Activated T-cell treated with anti-CD3 and anti-CD28 coated beads, Interleukin-2, amount 50 U/mL, for 1 hour (primary cell): ENCODE results near the gene RAB20.
"Not testable (repeated sequence)": the region's sequence is repeated elsewhere in the genome, so short reads cannot be mapped to it uniquely, and the experiment has no call there.

Experiments used
- DNase-seq: peaks from one replicate; pipeline ENCODE4 v3.0.0-alpha.2; 2020

Gene RAB20

DNA sequence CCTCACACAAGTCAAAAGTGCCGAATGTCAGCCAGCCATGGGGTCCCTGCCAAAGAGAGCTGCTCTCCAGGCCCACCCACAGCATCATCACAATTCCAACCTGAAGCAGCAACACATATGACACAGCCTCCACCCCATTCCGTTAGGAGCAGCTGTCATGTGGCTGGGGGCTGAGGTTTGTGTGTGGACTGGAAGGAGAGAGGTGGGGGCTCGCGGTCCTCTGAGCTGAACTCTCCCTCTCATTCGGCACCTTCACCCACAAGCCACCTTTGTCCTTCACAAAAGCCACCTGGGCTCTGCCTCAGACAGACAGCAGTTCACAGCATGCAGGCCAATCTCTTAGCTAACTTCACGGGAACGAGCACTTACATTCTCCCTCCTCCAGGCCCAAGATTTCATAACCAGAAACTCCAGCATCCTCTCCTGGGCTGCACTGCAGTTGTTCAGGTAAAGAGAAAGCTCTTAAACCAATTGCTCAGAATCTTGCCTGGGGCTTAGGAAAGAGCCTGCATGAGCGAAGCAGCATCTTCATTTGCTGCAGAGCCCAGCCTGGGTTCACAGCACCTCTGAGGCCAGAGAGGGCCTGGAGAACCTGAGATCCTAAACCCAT, 7.2 kb downstream of the RAB20 start:
- no peak for DNase-seq

DNA sequence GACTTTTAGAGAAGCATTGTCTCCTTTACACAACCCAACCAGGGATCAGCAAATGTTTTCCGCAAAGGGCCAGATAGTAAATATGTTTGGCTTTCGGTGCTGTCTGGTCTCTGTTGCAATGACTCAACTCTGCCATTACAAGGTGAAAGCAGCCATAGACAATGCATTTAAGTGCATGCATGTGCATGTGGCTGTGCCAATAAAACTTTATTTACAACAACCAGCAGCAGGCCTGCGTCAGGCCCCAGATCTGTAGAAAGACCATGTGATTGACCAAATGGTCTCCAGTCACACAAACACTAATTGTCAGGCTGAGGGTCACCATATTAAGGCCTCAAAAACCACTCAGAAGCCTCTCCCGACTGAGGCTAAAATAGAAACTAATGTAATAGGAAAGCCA, 8.1 kb downstream of the RAB20 start:
- DNase-seq, result no peak

DNA sequence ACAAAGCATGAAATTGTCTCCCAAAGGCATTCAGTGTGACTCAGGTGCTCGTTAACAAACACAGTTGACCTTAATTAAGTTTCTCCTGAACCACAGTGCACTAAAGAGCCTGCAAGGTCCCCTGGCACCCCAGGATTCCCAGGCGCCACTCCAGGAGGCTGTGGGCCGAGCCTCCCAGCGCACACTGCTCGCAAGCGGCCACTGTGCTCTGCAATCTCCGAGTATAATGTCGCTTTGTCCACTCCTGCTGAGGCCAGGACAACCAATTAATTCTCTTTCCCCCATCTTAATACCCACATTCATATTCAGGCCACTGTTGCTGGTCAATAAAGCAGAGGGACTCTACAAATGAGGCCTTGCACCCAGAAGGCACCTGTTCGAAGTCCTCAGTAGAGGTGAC, 8.8 kb downstream of the RAB20 start:
- no peak for DNase-seq

DNA sequence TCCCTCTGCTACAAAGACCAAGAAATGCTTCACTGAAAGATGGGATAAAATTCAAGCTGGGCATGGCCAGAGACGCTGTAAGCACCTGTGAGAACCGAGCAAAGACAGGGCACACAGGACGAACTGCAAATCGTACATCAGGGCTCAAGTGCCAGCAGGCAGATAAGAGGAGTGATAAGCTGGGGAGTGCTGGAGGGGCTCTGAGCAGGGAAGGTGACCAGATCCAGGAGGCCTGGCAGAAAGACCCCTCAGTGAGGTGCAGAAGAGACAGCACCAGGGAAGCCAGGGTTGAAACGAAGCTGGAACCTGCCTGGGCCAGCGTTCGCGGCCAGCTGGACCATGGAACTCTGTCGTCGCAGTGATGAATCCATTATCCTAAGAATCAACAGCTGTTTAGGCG, 10.2 kb downstream of the RAB20 start:
- no peak for DNase-seq

DNA sequence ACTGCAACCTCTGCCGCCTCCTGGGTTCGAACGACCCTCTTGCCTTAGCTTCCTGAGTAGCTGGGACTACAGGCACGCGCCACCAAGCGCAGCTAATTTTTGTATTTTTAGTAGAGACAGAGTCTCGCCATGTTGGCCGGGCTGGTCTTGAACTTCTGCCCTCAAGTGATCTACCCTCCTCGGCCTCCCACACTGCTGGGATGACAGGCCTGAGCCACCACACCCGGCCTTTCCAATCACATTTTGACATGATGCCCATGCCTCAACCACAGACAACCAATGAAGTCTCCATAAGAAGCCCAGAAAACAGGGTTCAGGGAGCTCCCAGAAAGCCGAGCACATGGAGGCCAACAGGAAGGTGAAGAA, 11.7 kb downstream of the RAB20 start:
- DNase-seq, result no peak

DNA sequence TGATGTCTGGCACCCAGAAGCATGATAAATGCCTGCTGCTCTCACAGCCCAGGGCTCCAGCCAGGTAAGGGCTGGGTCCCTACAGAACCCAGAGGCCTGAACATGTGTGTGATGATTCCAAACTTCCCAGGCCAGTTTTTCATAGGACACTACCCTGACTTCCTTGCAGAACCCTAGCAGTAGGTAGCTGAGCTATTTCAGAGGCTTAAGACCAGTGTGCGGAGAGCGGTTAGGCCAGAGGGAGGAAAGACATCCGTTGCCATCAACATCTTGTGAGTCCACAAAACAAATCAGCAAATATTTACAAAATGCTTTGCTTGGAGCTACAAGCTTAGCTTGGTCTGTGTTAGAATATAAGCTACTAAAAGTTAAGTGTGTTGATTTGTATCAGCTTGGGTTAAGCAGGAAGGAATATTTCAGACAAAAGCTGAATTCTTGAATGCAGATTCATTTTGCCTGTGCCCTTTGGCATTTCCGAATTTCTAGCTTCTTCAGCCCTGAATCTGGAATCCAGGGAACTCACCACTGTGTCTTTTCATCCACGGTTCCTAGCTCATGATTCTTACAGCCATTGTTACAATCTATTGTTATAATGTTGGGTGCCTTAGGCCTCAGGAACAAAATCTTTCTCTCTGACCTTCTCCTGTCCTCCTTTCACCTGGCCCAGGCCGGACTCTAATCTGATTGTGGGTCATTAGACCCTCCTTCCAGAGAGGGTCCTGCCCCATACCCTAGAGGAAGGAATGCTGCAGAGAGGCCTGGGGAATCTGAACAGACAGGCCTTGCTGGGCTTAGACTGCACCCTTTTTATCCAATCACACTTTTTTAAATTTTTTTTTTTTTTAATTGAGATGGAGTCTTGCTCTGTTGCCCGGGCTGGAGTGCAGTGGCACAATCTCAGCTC, 12.4 kb downstream of the RAB20 start:
- no peak for DNase-seq

DNA sequence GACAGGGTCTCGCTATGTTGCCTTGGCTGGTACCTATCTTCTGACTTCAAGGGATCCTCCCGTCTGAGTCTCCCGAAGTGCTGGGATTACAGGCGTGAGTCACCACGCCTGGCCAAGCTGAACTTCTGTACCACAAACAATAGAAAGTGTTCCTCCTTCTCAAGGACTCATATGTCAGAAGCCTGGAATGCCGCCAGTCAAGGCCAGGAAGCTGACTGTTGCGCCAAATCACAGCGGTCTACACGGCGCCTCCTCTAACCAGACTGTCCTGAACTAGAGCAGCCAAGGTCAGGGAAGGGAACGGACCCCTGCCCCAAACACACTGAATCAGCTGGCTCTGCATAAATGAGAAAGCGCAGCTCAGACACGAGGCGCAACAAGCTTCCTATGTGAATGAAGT, 14.6 kb downstream of the RAB20 start:
- DNase-seq, result no peak

DNA sequence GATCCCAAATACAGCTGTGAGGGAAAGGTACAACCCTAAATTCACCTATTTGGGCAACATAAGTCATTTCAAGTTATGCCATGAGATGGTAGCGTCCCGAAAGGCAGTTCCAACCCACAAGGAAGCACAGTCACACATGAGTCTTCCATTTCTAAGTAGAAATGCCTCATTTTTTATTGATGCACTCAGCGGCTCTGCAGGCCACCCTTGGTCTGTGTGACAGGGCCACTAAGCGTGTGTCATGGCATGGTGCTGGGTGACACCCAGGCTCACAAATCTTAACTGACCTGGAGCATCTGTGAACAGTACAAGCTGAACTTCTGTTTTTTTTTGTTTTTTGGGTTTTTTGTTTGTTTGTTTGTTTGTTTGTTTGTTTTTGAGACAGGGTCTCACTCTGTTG, 15.1 kb downstream of the RAB20 start:
- DNase-seq, result no peak

DNA sequence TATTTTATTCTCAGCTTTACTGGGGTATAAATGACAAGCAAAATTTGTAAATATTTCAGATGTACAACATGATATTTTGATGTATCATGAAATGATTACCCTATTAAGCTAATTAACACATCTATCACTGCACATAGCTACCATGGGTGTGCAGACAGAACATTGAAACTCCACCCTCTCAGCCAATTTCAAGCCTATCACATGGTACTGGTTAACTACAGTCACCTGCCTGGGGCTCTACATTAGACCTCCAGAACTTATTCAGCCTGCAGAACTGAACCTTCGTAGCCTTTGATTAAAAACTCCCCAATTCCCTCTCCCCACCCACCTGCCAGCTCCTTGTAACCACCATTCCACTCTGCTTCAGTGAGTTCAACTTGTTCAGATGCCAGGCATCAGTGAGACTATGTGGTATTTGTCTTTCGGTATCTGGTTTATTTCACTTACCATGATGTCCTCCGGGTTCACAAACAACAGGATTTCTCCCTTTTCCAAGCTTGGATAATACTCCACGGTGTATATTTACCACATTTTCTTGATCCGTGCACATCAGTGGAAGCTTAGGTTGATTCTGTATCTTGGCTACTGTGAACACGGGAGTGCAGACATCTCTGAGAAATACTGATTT, 19.2 kb downstream of the RAB20 start:
- DNase-seq, result no peak

DNA sequence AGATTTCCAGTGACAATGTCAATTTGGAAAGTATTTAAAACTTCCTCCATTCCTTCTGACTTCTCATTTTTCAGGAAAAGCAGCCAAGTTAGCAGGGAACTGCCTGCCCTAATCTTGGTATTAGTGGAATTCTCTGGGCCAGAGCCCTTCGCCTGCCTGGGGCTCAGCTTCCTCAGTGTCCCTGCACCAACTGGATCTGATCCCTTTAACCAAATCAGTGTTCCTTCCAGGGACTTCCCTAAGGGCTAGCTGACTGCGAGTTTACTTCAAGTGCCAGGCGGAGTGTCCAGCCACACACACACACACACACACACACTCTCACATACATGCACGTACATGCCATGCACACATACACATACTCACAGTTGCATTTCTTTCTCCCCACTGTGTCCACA, 20.0 kb downstream of the RAB20 start:
- DNase-seq, result no peak

DNA sequence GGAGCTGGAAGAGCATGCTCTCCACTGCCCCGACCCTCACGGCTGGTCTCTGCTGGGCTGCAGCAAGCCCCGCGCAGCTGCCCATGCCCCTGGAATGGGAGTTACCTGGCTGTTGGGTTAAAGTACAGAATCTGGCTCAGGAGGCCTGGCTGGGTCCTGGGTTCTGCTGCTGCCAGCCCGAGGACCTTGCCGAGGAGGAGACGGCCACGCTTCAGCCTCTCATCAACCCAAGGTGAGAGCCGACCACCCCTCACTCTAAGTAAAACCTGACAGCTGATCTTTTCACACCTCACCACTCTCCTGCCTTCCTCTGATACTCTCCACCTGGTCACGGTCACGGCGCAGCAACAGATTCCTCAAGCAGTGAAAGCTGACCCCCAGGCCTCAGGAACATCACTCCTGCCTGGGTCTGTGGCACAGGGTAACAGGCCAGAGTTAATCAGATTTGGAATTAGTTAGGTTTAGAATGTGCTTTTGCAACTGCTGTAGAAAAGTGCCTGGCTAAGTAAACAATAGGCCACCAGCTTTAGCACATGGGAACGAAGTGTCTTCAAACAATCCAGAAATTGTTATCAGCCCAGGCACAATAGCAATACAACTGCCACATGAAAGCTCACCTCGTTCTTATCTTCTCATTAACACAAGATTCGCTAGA, 20.5 kb downstream of the RAB20 start:
- no peak for DNase-seq

DNA sequence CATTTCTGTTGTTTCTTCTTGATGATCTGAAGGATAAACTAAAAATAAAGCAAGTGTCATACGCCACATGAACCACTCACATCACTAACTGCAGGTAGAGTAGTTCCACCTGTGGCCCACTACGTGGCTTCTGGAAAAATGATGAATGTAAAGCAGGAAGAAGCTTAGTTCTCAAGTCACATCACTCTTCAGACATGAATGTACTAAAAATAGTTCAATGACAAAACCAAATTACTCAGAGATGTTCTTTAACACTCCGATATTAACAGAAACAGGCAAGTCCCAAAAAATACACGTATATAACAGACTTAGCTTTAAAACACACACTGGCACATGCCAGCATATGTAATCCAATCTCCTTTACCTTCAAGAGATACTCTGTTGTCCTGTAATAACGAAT, 21.6 kb downstream of the RAB20 start:
- DNase-seq, result no peak

DNA sequence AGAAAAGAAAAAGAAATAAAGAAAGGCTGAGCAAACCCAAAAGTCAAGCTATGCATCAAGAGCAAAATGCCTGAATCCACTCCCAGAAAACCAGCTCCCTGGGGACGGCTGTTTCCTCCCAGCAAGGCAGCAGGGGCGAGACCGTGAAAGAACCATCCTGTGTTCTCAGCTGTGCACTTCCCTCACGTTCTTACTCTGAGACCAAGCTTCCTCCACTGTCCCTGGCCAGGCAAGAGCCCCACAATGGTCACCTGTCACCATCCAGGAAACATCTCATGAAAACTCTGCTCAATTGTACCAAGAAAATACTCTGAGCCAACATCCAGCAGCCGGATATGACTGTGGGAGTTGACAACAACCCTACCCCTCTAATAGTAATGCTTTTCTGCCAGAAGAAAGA, 22.9 kb downstream of the RAB20 start:
- DNase-seq, result no peak

DNA sequence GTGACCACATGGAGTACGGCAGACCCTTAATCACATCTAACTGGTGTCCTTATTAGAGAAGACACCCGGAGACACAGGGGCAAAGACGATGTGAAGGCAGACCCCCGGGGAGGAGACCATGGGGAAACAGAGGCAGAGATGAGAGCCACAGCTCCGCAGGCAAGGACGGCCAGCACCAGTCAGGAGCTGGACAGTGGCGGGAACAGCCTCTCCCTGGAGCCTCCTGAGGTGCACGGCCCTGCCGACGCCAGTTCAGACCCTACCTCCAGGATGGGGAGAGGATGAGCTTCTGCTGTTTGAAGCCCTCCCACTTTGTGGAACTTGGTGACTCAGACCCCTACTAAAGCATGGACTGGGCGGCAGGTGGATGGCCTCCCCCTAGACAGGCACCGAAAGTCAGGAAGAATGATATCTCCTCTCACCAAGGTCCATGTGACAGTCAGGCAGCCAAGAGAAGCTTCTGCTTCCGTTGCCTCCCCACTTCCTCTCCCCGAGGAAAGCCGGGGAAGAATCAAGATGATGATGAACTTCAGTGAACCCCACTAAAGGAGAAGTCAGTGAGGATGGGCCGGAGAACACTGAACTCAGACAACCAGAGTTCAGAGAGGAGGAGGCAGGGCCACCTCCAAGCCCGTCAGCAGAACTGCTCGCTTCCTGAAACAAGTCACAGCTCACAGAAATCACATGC, 25.4 kb downstream of the RAB20 start:
- no peak for DNase-seq

DNA sequence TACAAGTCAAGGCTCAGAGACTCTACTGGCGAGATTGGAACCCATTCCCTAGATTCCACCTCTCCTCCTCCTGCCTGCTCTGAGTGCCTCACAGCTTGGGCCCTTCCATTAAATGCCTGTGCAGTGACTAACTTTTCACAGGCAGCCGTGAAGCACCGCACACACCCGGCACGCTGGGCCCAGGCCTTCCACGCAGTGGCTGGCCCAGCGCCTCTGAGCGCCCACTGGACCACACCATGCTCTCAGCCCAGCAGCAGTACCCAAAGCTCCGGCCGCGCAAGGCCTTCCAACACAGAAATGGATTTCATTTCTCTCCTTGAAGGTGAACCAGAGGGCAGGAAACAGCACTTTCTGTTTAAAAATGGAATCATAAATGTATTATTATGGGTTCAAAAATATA, 26.0 kb downstream of the RAB20 start:
- DNase-seq, result no peak

DNA sequence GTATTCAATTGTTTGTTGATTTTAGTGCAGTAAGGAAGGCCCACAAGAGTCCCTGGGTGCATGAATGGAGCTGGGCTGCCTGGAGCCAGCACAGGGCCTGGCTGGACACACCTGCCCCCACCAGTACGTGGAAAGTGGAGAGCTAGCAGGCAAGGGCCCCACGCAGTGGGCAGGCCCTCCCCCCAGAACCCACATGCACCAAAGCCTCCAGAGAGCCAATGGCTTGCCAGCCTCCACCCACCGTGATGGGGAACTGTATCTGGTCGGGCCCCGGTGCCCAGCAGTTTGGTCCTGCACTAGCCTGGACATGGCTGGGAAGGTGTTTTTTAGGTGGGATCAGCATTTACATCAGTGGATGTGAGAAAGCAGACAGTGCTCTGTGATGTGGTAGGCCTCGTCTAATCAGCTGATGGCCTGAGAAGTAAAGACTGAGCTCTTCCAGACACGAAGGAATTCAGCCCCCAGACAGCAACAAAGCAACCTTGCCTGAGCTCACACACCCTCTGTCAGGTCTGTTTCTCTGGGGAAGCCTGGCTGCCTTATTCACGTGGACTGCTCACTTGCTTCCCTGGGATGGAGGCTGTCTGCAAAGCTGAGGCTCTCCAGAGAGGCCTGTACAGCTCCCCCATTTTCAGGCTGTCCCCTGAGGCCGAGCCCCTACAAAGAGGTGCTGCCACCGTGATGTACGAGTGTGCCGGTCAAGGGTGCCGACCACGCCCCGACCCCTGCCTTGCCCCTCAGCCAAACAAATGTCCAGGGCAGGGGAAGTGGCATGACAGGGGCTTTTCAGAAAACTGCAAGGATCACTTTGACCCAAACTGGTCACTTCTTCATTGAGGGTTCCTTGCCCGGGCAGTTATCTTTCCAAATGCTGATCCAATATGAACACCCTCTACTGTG, 27.5 kb downstream of the RAB20 start:
- DNase-seq, result no peak

DNA sequence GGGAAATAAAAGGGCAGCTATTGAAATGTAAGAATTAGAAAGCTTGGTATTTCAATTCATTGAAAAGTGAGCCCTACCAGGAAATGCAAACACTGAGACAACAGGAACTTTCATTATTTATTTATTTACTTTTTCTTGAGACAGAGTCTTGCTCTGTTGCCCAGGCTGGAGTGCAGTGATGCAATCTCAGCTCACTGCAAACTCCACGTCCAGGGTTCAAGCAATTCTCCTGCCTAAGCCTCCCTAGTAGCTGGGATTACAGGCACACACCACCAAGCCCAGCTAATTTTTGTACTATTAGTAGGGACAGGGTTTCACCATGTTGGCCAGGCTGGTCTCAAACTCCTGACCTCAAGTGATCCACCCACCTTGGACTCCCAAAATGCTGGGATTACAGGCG, 29.3 kb downstream of the RAB20 start:
- DNase-seq, result not testable (repeated sequence)

DNA sequence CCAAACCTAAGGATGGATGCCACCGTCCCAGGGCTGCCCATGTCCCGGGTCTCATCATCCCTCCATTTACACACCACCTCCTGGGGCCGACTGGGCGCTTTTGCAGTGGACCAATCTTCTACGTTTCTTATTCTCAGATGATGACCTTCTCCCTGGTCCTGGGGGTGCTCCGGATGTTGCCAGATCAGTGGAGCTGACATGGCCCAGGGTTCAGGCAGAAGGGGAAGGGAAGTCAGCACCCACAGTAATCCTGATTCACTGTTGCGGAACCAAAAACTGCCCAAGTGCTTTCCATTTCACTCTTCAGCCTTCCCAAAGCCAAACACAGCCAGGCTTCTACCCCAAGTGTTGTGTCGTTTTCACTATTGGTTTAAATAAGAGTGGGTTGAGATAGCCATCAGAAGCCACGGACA, 29.8 kb downstream of the RAB20 start:
- DNase-seq, result no peak

DNA sequence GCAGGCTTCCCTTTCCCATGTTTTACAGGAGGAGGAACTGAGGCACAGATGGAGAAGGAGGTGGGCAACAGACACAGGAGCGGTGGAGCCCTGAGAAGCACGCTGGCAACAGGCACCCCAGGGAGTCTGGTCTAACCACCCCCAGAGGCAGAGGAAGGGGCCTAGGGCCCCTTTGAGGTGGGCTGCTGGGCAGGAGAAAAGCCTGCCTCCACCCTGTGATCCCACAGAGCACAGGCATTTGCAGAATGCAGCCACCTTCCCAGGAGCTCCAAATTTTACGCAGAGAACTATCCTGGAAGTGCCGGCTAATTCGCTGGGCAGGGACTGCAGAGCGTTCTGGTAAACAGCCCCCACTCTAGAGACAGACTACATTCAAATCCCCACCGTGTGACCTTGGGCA, 30.4 kb downstream of the RAB20 start:
- no peak for DNase-seq

DNA sequence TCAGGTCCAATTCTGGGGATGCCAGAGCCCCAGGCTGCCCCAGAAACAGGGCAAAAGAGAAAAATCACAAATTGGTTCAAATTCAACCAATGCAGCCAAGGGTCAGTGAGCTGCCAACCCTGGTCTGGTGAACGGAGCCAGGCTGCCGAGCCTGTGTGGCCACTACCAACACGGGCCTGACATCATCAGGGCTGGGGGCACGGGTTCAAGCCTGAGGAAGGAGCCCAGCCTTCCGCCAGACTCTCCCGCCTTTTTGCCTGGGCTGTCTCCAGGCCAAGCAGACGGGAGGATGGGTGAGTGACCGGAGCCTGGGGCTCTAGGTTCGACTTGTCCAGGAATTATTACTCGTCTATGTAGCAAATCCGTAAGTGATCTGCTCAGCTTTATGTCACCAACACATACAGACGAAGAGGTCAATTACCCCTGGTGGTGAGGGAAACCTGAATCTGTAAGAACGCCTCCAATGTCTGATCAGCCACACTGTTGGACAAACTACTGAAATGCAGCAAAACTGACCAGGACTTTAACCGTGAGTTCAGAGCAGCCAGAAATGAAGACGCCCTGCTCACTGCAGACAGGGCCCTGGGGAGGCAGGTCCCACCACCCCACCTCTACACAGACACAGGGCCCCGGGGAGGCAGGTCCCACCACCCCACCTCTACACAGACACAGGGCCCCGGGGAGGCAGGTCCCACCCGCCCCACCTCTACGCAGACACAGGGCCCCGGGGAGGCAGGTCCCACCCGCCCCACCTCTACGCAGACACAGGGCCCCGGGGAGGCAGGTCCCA, 31.8 kb downstream of the RAB20 start:
- no peak for DNase-seq

DNA sequence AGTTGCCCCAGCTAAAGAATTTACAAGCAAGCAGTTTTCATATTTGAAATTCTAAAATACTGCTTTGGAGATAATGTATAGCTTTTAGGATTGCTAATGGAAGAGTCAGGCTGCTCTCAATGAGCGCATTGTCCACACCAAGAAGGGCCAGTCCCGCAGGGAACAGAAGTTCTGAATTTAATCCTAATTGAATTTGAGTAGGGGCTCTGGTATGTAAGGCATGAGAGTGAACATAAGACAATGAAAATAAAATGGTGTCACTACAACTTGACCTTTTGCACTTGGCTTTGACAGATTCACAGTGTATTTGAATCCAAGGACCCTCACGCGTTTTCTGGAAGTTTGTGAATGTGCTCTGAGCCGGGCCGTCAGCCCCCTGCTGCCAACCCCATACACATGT, 32.6 kb downstream of the RAB20 start:
- DNase-seq, result no peak
